Tibial artery (tissue), 4 donors: Measurements from ENCODE around the gene HRC.
"Not testable (repeated sequence)": the region's sequence is repeated elsewhere in the genome, so short reads cannot be mapped to it uniquely, and the experiment has no call there.

Experiments used
- DNase-seq, 2 donors: peaks; one replicate each; pipeline ENCODE4 v3.0.0-alpha.2; 2019
- H3K27ac ChIP-seq, 2 donors: fragments of 200-600 bp; sonication (generic) in 1 of 2; 1 replicate in 1 of 2; 2 replicates in 1 of 2; pipeline ENCODE4 v1.5.1; 2018 to 2019; ENCODE audit warnings: mild to moderate bottlenecking in 1 of 2
- H3K27me3 ChIP-seq, 2 donors: fragments of 200-600 bp; sonication (generic) in 1 of 2; one replicate each; pipeline versions ENCODE4 v1.5.1 to v1.6.0; 2016 to 2019
- H3K36me3 ChIP-seq, 3 donors: fragments of 200-600 bp; sonication (generic) in 2 of 3; one replicate each; pipeline ENCODE4 v1.5.1; 2016 to 2019; ENCODE audit warnings: mild to moderate bottlenecking in 2 of 3
- H3K4me1 ChIP-seq, 4 donors: fragments of 200-600 bp; sonication (generic) in 2 of 4; 1 replicate in 3 of 4; 2 replicates in 1 of 4; pipeline ENCODE4 v1.5.1; 2016 to 2019
- H3K4me3 ChIP-seq, 2 donors: fragments of 200-600 bp; sonication (generic) in 1 of 2; 1 replicate in 1 of 2; 2 replicates in 1 of 2; pipeline ENCODE4 v1.5.1; 2018 to 2019; ENCODE audit warnings: mild to moderate bottlenecking in 2 of 2
- H3K9me3 ChIP-seq, 3 donors: fragments of 200-600 bp; sonication (generic) in 1 of 3; one replicate each; pipeline ENCODE4 v1.5.1; 2016 to 2019
- intact Hi-C: fragments of 100-400 bp; cut with DNase I; formaldehyde crosslinking; loops from one replicate; pipeline ENCODE4 v1.15.0; 2023; ENCODE audit warnings: low total_unique reads
- TF ChIP-seq, protein P1 (sequence below), 2 experiments: fragments of 200-600 bp in 1 of 2; fragments of 450-650 bp in 1 of 2; IDR thresholded peaks; one replicate each; pipeline ENCODE4 v1.5.1; 2017 to 2019; ENCODE audit warnings: antibody characterized with exemption in 2 of 2, mild to moderate bottlenecking in 1 of 2, moderate library complexity in 1 of 2

Gene HRC

DNA sequence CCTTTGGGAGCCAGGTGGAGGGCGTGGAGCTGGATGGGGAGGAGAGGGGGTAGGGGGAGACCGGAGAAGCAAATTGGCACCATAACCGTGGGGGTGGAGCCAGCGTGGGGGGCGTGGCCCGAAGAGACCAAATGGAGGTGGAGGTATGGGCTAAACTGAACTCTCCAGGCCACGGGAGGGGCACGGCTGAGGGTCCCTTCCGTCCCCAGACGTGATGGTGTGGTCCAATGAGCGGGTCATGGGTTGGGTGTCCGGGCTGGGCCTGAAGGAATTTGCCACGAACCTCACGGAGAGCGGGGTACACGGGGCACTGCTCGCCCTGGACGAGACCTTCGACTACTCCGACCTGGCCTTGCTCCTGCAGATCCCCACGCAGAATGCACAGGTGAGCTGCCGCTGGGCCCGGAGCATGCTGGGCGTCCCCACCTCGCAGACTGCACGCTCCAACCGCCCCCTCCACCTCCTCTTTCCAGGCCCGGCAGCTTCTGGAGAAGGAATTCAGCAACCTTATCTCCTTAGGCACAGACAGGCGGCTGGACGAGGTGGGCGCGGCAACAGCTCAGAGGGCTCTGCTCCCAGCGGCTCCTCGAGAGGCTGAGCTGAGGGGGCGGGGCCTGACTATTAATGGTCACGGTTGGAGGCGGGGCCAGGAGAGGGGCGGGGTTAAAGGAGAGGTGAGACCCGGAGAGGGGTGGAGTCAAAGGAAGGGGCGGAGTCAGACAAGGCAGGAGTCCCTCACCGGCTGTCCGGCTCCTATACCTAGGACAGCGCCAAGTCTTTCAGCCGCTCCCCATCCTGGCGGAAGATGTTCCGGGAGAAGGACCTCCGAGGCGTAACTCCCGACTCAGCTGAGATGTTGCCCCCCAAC is 6.2 kb downstream of the HRC start:
- no peaks in the 10 kb centered on the region for H3K27me3 ChIP-seq
- intact Hi-C loops = loop anchor here (5.0 kb wide), 2 partner anchors 48 to 52 kb away; no protein-coding TSS in a partner anchor
- TF ChIP-seq, protein P1, sequence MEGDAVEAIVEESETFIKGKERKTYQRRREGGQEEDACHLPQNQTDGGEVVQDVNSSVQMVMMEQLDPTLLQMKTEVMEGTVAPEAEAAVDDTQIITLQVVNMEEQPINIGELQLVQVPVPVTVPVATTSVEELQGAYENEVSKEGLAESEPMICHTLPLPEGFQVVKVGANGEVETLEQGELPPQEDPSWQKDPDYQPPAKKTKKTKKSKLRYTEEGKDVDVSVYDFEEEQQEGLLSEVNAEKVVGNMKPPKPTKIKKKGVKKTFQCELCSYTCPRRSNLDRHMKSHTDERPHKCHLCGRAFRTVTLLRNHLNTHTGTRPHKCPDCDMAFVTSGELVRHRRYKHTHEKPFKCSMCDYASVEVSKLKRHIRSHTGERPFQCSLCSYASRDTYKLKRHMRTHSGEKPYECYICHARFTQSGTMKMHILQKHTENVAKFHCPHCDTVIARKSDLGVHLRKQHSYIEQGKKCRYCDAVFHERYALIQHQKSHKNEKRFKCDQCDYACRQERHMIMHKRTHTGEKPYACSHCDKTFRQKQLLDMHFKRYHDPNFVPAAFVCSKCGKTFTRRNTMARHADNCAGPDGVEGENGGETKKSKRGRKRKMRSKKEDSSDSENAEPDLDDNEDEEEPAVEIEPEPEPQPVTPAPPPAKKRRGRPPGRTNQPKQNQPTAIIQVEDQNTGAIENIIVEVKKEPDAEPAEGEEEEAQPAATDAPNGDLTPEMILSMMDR (IDR thresholded peaks at IDR 0.05) = no peak
- H3K4me1 ChIP-seq = peaks cover 0 to 49% (median 37%) of the 10 kb centered on the region in 4 donors
- peak overlapping the region; percentile 71 to 80 for H3K27ac ChIP-seq
- no peaks in the 10 kb centered on the region for H3K36me3 ChIP-seq
- no peaks in the 10 kb centered on the region for H3K9me3 ChIP-seq
- DNase-seq = peak; percentile 98 to 99
- peak overlapping the region; percentile 73 to 78 for H3K4me3 ChIP-seq

DNA sequence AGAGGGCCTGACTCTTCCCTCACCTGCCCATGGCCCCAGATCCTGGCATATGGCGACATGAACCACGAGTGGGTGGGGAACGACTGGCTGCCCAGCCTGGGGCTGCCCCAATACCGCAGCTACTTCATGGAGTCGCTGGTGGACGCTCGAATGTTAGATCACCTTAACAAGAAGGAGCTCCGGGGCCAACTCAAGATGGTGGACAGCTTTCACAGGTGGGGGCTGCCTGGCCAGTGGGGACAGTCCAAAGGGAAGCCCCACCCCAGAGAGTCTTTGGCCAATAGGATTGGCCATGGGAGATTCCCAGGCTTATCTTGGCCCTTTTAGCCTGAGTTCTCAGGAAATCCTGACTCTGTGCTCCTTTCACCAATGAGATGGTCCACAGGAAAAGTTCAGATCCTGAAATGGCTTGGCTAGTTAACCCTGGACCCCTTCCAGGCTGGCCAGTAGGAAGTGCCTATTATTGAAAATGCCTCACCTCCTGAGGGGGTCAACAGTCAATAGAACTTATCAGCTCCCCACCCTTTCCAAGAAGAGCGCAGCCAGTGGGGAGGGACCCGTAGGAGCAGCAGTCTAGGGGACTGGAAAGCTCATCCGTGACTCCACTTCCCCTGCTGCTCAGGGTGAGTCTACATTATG is 7.0 kb downstream of the HRC start:
- DNase-seq = no peak
- Histone ChIP-seq H3K27me3 (no peaks in the 10 kb centered on the region), H3K4me1 (peaks cover 0 to 51% (median 38%) of the 10 kb centered on the region in 4 donors), H3K9me3 (no peaks in the 10 kb centered on the region), H3K36me3 (no peaks in the 10 kb centered on the region), H3K4me3 (peak overlapping the region; percentile 73 to 78), H3K27ac (no peak overlapping the region)
- TF ChIP-seq, protein P1 (IDR thresholded peaks at IDR 0.05) = no peak
- intact Hi-C loops = loop anchor here (5.0 kb wide), 2 partner anchors 49 to 51 kb away; no protein-coding TSS in a partner anchor

DNA sequence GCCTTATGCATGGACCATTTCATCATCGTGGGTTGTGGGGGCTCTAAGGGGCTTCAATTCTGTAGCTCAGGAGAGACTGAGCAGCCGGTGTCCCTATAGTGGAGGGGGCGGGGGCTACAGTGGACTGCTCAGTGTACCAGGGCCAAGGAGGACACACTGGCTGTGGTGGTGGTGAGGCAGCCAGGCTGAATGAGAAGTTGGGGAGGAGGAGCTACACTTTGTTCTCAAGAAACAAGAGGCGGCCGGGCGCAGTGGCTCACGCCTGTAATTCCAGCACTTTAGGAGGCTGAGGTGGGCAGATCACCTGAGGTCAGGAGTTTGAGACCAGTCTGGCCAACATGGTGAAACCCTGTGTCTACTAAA is 8.8 kb downstream of the HRC start:
- H3K36me3 ChIP-seq, H3K27me3 ChIP-seq, H3K9me3 ChIP-seq, DNase-seq: not testable (repeated sequence)
- Histone ChIP-seq H3K4me1 (peaks cover 0 to 55% (median 38%) of the 10 kb centered on the region in 4 donors), H3K4me3 (peak overlapping the region; percentile 34 to 44), H3K27ac (peak overlapping the region; percentile 13 to 35)
- intact Hi-C loops = loop anchor here (5.0 kb wide), 2 partner anchors 49 to 51 kb away; no protein-coding TSS in a partner anchor

DNA sequence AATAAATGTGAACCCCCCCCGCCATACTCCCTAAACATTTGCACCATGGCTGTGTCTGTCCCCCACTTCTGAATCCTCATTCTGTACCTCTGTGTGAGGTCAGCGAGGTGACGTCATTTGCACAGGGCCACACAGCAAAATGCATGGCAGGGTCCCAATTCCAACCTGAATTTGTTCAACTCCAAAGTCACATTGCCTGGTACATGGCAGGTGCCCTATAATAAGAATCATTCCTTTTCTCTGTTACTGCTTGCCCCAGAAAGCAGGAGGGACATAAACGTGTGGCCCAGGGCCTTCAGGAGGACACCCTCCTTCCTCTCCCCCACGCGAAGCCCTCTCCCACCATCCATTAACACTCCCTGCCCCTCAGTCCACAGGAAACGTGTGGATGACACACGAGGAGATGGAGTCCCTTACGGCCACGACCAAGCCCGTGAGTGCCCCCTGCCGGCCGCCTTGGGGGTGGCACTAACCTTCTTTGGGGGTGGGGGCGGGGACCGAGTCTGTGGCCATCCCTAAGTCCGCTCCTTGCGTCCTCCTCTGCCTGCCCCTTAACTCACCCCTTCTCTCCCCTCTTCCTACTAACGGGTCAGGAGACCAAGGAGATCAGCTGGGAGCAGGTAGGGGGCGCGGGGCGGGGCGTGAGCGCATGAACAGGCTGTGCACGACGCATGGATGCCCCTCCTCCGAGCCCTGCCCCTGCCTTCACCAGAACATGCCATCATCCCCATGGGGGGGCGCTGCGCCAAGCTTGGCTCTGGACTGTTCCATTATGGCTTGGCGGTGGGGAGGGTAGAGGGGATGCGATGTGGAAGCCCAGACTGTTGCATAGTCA is 9.4 kb downstream of the HRC start:
- Histone ChIP-seq H3K9me3 (no peaks in the 10 kb centered on the region), H3K27me3 (no peaks in the 10 kb centered on the region), H3K27ac (peak overlapping the region; percentile 13 to 35), H3K4me1 (peaks cover 0 to 49% (median 32%) of the 10 kb centered on the region in 4 donors), H3K4me3 (peak overlapping the region; percentile 34 to 44), H3K36me3 (no peaks in the 10 kb centered on the region)
- TF ChIP-seq, protein P1 (IDR thresholded peaks at IDR 0.05) = peak; percentile 75 to 94
- DNase-seq = peak; percentile 76 to 88
- intact Hi-C loops = loop anchor here (5.0 kb wide), 2 partner anchors 48 to 52 kb away; no protein-coding TSS in a partner anchor

DNA sequence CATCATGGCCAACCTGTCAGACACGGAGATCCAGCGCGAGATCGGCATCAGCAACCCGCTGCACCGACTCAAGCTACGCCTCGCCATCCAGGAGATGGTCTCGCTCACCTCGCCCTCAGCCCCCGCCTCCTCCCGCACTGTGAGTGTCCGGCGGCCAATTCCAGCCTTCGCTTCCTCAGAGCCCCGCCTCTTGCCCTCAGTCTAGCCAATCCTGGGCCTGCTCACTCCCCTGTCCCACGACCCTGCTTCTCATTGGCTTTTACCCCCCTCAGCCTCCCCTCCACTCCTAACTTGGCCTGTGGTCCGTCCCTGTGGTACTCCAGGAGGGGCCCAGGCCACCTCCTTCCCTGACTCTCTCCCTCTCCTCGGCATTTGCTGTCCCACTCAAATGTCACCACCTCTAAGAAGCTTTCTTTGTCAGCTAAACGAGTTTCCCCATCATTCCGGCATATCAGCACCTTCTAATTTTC is 12.3 kb downstream of the HRC start:
- H3K4me1 ChIP-seq = peaks cover 0 to 26% (median 21%) of the 10 kb centered on the region in 4 donors
- DNase-seq = peak; percentile 87 to 93
- H3K4me3 ChIP-seq = peak overlapping the region; percentile 46 to 57
- no peaks in the 10 kb centered on the region for H3K27me3 ChIP-seq
- H3K36me3 ChIP-seq = no peaks in the 10 kb centered on the region
- intact Hi-C loops = loop anchor here (5.0 kb wide), 1 partner anchor 36 kb away; no protein-coding TSS in a partner anchor
- H3K9me3 ChIP-seq = no peaks in the 10 kb centered on the region
- H3K27ac ChIP-seq = no peak overlapping the region
- TF ChIP-seq, protein P1 (IDR thresholded peaks at IDR 0.05) = no peak
